Panc1 (cell line): Measurements from ENCODE around the gene SYCP2L. TPM values are rescaled to one million over a fixed set of nuclear protein-coding genes. Genes with fewer than 3 reads are reported as not detected.

ENCODE experiments used
- ATAC-seq: fragments of 200-7000 bp; cut with Tn5 transposase; 2 replicates; pipeline ENCODE4 v1.9.1; 2020; ENCODE audit warnings: mild to moderate bottlenecking, moderate library complexity
- BruUV-seq: library from RNA; stranded (reverse); fragments of 400-500 nt; replicated peaks from 2 replicates; lab custom pipeline; 2021; lab: Mats Ljungman, UMichigan
- CTCF ChIA-PET: fragments of 300-600 bp; sonication (Branson Sonifier 250); formaldehyde crosslinking; loops from one replicate; lab custom pipeline; 2022; ENCODE audit warnings: antibody characterized with exemption; lab: Charles Lee
- POLR2A ChIA-PET: fragments of 300-600 bp; sonication (Branson Sonifier 250); formaldehyde crosslinking; loops from one replicate; lab custom pipeline; 2022; ENCODE audit warnings: antibody characterized with exemption; lab: Charles Lee
- DNase-seq: peaks from one replicate; pipeline ENCODE4 v3.0.0-alpha.2; 2010; ENCODE audit warnings: low read depth, low spot score
- H3K27ac ChIP-seq: 2 replicates; pipeline ENCODE4 v1.5.1; 2011; ENCODE audit warnings: mild to moderate bottlenecking, low read length, inconsistent platforms
- H3K27me3 ChIP-seq: fragments of 200-500 bp; sonication (Bioruptor generic); 2 replicates; pipeline ENCODE4 v1.6.0; 2014; ENCODE audit warnings: low read length, inconsistent platforms; ENCODE audit not compliant: control insufficient read depth, insufficient read depth
- H3K36me3 ChIP-seq: fragments of 200-500 bp; sonication (Bioruptor generic); 2 replicates; pipeline ENCODE4 v1.5.1; 2014; ENCODE audit warnings: inconsistent platforms, mild to moderate bottlenecking, low read length, moderate library complexity; ENCODE audit not compliant: control insufficient read depth, insufficient read depth
- H3K4me1 ChIP-seq: 2 replicates; pipeline ENCODE4 v1.5.1; 2011; ENCODE audit warnings: inconsistent platforms, mild to moderate bottlenecking, low read length, moderate library complexity; ENCODE audit not compliant: control insufficient read depth, insufficient read depth
- H3K4me3 ChIP-seq, 2 experiments: 2 replicates each; pipeline ENCODE4 v1.5.1; 2011 to 2012; ENCODE audit warnings: low read depth in 2 of 2, low read length in 2 of 2, mild to moderate bottlenecking in 2 of 2, inconsistent platforms in 1 of 2, moderate library complexity in 1 of 2
- H3K9me3 ChIP-seq: fragments of 200-500 bp; sonication (Bioruptor generic); 2 replicates; pipeline ENCODE4 v1.5.1; 2014; ENCODE audit warnings: low read depth, mild to moderate bottlenecking, inconsistent platforms, low read length, moderate library complexity; ENCODE audit not compliant: control insufficient read depth, insufficient read depth
- POLR2AphosphoS5 ChIP-seq: IDR thresholded peaks from 2 replicates; pipeline ENCODE4 v1.6.1; 2012; ENCODE audit warnings: mild to moderate bottlenecking, low read depth, low read length, moderate library complexity
- SIN3A ChIP-seq: IDR thresholded peaks from 2 replicates; pipeline ENCODE4 v1.6.1; 2012; ENCODE audit warnings: low read depth, mild to moderate bottlenecking, low read length, moderate library complexity, borderline replicate concordance; ENCODE audit not compliant: insufficient read depth
- TCF7L2 ChIP-seq: IDR thresholded peaks from 2 replicates; pipeline ENCODE4 v1.6.1; 2011; ENCODE audit warnings: mild to moderate bottlenecking, low read depth, low read length, inconsistent platforms
- in situ Hi-C: cut with HindIII; loops from 2 replicates; pipeline ENCODE4 v1.10.0; 2016; ENCODE audit warnings: low sequenced_read_pairs, low pct_unique_long_range_greater_than_20kb
- intact Hi-C: fragments of 100-400 bp; cut with micrococcal nuclease; formaldehyde crosslinking; loops from one replicate; pipeline ENCODE4 v1.10.0; 2022; ENCODE audit not compliant: unreplicated experiment
- total RNA-seq: library from RNA; stranded (reverse); gene quantifications from one replicate; pipeline ENCODE4 v1.2.1, GENCODE V29; 2021; ENCODE audit not compliant: unreplicated experiment
- TF ChIP-seq, protein P1 (sequence below), 2 experiments: IDR thresholded peaks; 2 replicates each; pipeline ENCODE4 v1.6.1; 2011 to 2012; ENCODE audit warnings: low read depth in 2 of 2, control low read depth in 1 of 2, low read length in 1 of 2, mild to moderate bottlenecking in 1 of 2, moderate library complexity in 1 of 2; ENCODE audit not compliant: insufficient read depth in 1 of 2
- TF ChIP-seq, protein P2 (sequence below): fragments of 450-650 bp; IDR thresholded peaks from 2 replicates; pipeline ENCODE4 v1.5.1; 2017; ENCODE audit warnings: mild to moderate bottlenecking

SYCP2L gene
- total RNA-seq, 1 experiment from 2014 or later: 2.4 TPM

DNA sequence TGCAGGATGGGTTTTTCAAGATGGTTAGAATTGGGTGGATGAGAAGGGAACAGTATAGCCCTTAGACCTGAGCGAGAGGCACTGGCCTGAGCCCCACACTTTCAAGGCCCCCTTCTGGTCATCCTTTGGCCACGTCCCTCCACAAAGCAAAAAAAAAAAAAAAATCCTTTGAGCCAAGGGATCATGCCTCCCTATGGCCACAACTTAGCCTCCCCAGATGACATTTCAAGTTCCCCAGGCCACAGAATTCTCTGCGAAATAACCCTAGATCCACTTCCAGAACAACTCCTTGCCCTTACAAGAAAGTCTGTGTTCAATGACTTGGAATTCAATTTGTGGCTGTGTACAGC lies 126.8 kb downstream of the SYCP2L start:
- CTCF ChIA-PET: no interaction called here
- TF ChIP-seq POLR2AphosphoS5: no peak
- TF ChIP-seq, protein P1, sequence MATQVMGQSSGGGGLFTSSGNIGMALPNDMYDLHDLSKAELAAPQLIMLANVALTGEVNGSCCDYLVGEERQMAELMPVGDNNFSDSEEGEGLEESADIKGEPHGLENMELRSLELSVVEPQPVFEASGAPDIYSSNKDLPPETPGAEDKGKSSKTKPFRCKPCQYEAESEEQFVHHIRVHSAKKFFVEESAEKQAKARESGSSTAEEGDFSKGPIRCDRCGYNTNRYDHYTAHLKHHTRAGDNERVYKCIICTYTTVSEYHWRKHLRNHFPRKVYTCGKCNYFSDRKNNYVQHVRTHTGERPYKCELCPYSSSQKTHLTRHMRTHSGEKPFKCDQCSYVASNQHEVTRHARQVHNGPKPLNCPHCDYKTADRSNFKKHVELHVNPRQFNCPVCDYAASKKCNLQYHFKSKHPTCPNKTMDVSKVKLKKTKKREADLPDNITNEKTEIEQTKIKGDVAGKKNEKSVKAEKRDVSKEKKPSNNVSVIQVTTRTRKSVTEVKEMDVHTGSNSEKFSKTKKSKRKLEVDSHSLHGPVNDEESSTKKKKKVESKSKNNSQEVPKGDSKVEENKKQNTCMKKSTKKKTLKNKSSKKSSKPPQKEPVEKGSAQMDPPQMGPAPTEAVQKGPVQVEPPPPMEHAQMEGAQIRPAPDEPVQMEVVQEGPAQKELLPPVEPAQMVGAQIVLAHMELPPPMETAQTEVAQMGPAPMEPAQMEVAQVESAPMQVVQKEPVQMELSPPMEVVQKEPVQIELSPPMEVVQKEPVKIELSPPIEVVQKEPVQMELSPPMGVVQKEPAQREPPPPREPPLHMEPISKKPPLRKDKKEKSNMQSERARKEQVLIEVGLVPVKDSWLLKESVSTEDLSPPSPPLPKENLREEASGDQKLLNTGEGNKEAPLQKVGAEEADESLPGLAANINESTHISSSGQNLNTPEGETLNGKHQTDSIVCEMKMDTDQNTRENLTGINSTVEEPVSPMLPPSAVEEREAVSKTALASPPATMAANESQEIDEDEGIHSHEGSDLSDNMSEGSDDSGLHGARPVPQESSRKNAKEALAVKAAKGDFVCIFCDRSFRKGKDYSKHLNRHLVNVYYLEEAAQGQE (IDR thresholded peaks at IDR 0.05; ENCODE audit: insufficient read depth in 1 of 2, low read depth in 2 of 2, low read length in 1 of 2): no peak
- TF ChIP-seq, protein P2, sequence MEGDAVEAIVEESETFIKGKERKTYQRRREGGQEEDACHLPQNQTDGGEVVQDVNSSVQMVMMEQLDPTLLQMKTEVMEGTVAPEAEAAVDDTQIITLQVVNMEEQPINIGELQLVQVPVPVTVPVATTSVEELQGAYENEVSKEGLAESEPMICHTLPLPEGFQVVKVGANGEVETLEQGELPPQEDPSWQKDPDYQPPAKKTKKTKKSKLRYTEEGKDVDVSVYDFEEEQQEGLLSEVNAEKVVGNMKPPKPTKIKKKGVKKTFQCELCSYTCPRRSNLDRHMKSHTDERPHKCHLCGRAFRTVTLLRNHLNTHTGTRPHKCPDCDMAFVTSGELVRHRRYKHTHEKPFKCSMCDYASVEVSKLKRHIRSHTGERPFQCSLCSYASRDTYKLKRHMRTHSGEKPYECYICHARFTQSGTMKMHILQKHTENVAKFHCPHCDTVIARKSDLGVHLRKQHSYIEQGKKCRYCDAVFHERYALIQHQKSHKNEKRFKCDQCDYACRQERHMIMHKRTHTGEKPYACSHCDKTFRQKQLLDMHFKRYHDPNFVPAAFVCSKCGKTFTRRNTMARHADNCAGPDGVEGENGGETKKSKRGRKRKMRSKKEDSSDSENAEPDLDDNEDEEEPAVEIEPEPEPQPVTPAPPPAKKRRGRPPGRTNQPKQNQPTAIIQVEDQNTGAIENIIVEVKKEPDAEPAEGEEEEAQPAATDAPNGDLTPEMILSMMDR: peak; percentile 34; the same call in 1 of the 2 replicates
- BruUV-seq: no TSS peak
- POLR2A ChIA-PET: no interaction called here
- Histone ChIP-seq H3K27ac (no peak overlapping the region), H3K4me1 (peaks cover 26% of the 10 kb centered on the region), H3K36me3 (no peaks in the 10 kb centered on the region), H3K9me3 (no peaks in the 10 kb centered on the region), H3K4me3 (no peak overlapping the region), H3K27me3 (no peaks in the 10 kb centered on the region)
- in situ Hi-C loops: no loop called here
- DNase-seq (no peak), ATAC-seq (no peak)
- intact Hi-C loops: no loop called here

DNA sequence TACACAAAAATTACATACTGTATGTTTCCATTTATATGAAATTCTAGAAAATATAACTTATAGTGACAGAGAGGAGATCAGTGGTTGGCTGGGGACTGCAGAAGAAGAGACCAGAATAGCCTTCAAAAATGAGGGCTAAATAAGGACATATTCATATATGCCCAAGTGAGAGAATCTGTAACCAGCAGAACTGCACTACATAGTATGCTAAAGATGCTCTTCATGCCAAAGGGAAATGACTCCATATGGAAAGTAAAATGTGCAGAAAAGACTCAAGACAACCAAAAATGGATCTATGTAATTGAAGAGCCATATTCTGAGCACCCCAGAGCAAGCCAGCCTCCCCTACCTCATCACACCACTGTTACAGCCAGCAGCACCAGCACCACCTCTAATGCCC lies 128.2 kb downstream of the SYCP2L start:
- in situ Hi-C loops: no loop called here
- ATAC-seq (no peak), DNase-seq (no peak)
- BruUV-seq: no TSS peak
- ChIA-PET CTCF (no interaction called here), POLR2A (no interaction called here)
- no peaks in the 10 kb centered on the region for H3K9me3 ChIP-seq
- H3K27ac ChIP-seq: no peak overlapping the region
- no peak overlapping the region for H3K4me3 ChIP-seq
- no peaks in the 10 kb centered on the region for H3K27me3 ChIP-seq
- H3K4me1 ChIP-seq: peaks cover 17% of the 10 kb centered on the region
- TF ChIP-seq, protein P2: no peak
- no peak for TF ChIP-seq SIN3A
- no peak for TF ChIP-seq TCF7L2
- TF ChIP-seq, protein P1 (IDR thresholded peaks at IDR 0.05; ENCODE audit: insufficient read depth in 1 of 2, low read depth in 2 of 2, low read length in 1 of 2): no peak
- TF ChIP-seq POLR2AphosphoS5: no peak
- intact Hi-C loops: no loop called here
- no peaks in the 10 kb centered on the region for H3K36me3 ChIP-seq
